GM10847 (cell line): Measurements from ENCODE around the gene RAI1.

ENCODE experiments used
- POLR2A ChIP-seq: IDR thresholded peaks from 2 replicates; pipeline ENCODE4 v1.6.1; 2011; ENCODE audit not compliant: insufficient read length; ENCODE audit errors: extremely low read depth

The RAI1 gene

GRCh38 chr17:17793378-17794214, 112.3 kb downstream of the RAI1 start:
- TF ChIP-seq POLR2A = no peak

GRCh38 chr17:17794382-17794781, 113.1 kb downstream of the RAI1 start:
- no peak for TF ChIP-seq POLR2A

- TF ChIP-seq POLR2A = no peak
Observed at GRCh38 chr17:17795296-17795695, 114.0 kb downstream of the RAI1 start.

GRCh38 chr17:17795946-17796786, 114.9 kb downstream of the RAI1 start:
- no peak for TF ChIP-seq POLR2A

- TF ChIP-seq POLR2A = no peak
Observed at GRCh38 chr17:17796787-17797061, 115.5 kb downstream of the RAI1 start.

GRCh38 chr17:17797119-17797809, 116.0 kb downstream of the RAI1 start:
- no peak for TF ChIP-seq POLR2A

GRCh38 chr17:17798010-17798556, 116.8 kb downstream of the RAI1 start:
- no peak for TF ChIP-seq POLR2A

GRCh38 chr17:17798573-17799255, 117.5 kb downstream of the RAI1 start:
- no peak for TF ChIP-seq POLR2A

- TF ChIP-seq POLR2A = no peak
Observed at GRCh38 chr17:17800504-17801021, 119.3 kb downstream of the RAI1 start.

GRCh38 chr17:17801800-17802481, 120.7 kb downstream of the RAI1 start:
- TF ChIP-seq POLR2A = no peak

GRCh38 chr17:17804007-17804406, 122.7 kb downstream of the RAI1 start:
- TF ChIP-seq POLR2A = no peak

GRCh38 chr17:17805575-17805974, 124.3 kb downstream of the RAI1 start:
- TF ChIP-seq POLR2A = no peak

- no peak for TF ChIP-seq POLR2A
Observed at GRCh38 chr17:17806035-17806434, 124.8 kb downstream of the RAI1 start.

GRCh38 chr17:17806611-17807274, 125.5 kb downstream of the RAI1 start:
- TF ChIP-seq POLR2A = no peak
